Measurements from ENCODE around the gene FBXO3.
"Not testable (repeated sequence)": the region's sequence is repeated elsewhere in the genome, so short reads cannot be mapped to it uniquely, and the experiment has no call there.

FBXO3 gene

DNA sequence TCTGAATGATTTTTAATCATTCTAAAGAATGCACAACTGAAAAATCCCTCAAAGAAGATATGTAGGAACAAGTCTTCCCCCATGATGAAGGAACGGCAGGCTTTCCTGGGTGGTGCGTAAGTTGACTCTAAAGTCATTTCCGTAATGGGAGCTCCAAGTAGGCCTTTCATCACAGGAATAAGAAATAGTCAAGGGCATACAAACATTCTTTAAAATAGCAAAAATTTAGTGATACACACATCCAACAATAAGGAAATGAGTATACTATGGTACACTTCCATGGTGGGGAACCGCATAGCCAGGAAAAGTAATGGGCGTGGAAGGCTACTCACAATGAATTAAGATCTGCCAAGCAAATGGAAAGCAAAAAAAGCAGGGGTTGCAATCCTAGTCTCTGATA, 48.8 kb downstream of the FBXO3 start:
- FAIRE-seq = no peak

DNA sequence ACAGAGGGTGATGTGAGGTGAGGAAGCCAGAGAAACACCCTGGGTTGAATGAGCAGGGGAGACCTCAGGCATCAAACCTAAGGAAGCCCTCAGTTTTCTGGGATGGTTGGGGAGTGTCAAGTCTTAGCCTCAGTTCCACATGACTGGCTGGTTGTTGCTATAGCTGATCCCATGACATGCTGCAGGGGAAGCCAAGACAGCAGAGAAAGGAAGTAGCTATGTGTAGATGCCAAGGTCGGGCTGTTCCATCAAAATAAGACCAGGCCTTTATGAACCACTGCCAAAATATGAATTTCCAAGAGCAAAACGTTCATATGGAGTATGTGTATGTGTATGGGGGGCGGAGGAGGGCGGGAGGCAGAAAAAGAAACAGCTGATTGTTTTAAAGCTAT, 49.7 kb downstream of the FBXO3 start:
- no peak for FAIRE-seq

DNA sequence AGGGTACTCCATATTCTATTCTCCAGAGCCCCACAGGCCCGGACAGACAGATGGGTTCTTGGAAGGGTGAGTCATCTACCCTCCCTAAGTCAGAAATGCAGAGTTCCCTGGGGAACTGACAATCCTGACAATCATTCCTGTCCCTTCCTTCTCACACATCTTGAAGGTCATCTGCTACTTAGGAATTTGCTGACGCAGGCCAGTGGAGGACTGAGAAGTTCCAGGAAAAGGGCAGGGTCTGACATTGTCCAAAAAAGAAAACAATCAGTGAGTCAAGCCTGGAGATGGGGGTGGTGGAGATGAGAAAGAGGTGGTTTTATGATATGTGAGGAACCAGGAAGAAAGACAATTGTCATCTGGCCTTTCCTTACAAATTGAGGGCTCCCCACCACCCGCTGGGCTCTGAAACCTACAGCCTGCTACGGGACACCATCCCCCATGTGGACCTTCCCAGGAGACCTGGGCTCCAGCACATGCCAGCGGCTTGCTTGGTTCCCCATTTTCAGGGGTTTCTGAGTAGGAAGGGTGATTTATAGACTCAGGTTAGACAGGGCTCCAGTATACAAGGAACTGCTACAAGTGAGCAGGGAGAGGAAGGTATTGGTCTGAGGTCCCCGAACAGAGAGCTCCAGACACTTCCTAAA, 51.0 kb downstream of the FBXO3 start:
- no peak for FAIRE-seq

DNA sequence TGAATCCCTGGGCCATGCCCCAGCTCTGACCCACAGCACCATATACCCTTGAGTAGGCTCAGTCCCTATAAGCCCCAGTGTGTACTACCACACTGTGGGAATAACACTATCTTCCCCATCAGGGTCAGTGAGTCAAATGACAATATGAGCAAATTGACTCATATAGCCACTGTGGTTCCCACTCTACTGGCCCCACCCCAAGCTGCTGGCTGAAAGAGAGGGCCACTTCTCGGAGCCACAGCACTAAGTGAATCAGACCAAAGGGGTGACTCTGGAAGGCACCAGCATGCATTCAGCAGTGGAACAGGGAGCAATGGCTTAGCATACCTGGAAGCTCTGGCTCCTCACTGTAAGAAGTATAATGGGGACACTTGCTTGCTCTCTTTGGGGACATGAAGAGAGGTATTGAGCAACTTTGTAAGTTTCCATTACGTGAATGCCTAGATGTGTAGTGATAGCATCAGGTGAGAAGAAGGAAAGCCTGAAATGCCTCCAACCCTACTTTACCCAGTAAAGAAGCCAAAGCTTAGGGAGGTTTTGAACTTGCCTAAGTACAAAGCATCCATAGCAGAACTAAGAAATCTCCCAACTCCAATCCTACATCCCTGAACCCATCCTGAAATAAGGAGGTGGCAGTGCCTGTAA, 51.6 kb downstream of the FBXO3 start:
- no peak for FAIRE-seq

DNA sequence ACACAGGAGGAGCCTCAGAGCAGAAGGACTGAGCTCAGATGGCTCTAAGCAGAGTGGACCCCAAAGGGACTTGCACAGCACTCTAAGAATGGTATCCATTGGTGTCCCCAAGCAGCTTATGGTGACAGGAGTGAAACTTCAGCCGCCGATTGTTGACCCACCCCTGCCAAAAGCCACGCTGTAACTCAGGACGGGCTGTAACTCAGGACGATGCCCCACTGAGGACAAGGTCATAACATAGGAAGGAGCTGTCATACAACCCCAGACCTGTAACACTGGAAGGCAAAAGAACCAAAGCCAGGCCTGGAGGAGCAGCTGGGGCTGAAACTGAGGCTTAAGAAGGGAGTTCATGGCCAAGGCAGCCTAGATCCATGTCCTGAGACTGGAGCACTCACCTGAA, 52.3 kb downstream of the FBXO3 start:
- FAIRE-seq = no peak

DNA sequence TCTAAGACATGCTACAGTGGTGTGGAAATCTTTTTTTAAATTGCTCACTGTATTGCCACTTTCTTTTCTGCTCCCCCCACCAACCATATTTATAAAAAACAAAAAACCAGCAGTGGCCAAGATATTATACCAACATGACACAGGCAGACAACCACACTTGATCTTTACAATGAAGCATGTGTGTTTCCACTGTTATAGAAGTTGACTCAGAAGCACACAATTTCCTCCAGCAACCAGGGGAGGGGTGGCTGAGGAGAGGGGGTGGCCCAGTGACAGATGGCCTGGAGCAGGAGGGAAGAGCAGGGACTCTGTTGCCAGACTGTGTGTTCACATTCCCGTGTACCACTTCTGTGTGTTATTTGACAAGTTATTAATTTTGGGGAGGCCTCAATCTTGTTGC, 52.9 kb downstream of the FBXO3 start:
- no peak for FAIRE-seq

DNA sequence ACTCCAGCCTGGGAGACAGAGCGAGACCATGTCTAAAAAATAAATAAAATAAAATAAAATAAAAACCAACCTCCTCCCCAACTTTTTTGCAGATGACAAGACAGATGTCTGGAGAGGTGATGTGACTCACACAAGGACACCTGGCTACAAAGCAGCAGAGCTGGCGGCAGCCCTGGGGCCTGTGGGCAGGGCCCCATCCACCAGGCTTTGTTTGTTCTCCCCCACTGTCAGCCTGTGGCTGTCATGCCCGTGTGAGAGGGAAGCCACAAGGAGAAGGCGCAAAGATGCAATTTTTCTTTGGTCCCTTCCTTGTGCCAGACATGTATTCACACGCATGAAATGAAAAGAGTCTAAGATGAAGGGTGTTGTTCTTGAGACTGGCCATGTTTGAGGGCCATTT, 54.7 kb downstream of the FBXO3 start:
- no peak for FAIRE-seq

DNA sequence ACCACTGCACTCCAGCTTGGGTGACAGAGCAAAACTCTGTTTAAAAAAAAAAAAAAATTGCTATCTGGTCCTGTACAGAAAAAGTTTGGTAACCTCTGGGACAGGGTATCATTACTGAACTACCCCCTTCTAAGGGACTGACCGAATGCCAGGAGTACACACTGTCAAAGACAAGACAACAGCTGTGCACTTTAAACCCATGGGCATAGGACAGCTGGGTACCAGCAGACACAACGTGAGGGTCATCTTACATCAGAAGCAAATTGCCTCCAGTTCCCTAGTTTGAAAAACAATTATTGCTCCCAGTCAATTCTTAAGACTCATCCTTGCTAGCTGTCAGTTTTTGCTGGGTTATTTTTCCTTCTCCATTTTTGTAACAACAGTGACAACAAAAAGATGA, 55.9 kb downstream of the FBXO3 start:
- no peak for FAIRE-seq

DNA sequence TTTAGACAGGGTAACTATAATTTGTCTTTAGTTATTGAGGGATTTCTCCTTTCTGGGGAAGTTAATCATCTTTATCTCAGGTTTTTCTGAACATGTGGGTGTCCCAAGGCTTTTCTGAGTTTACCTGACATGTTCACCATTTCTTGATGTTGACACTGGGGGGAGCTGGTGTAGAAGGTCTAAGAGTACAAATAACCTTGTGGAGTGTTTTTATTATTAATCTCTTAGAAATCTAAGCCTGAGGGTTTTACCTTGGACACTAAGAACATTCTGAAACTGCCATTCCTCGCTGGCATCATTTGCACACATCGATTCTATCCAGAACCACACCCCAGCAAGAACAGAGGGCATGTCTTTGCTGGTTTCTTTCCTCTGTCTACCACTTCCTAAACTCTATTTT, 58.1 kb downstream of the FBXO3 start:
- FAIRE-seq = no peak

DNA sequence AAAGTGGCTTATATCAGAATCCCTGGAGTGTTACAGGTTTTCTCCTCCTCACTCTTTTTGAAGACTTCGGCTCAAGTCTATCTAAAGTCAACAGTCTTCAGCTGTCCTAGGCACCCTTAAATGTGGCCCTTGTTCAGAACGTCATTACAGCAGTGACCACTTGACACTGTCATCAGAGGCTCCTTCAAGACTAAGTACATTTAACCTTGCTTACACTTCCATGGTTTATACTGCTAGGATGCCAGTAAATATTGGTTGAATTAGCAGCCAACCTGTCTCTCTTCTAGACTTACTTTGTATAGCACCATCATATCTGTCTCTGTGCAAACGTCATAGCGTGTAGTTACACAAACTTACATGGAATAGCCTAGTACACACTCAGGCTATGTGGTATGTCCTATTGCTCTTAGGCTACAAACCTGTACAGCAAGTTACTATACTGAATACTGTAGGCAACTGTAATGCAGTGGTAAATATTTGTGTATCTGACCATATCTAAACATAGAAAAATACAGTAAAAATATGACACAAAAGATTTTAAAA, 60.4 kb downstream of the FBXO3 start:
- no peak for FAIRE-seq

DNA sequence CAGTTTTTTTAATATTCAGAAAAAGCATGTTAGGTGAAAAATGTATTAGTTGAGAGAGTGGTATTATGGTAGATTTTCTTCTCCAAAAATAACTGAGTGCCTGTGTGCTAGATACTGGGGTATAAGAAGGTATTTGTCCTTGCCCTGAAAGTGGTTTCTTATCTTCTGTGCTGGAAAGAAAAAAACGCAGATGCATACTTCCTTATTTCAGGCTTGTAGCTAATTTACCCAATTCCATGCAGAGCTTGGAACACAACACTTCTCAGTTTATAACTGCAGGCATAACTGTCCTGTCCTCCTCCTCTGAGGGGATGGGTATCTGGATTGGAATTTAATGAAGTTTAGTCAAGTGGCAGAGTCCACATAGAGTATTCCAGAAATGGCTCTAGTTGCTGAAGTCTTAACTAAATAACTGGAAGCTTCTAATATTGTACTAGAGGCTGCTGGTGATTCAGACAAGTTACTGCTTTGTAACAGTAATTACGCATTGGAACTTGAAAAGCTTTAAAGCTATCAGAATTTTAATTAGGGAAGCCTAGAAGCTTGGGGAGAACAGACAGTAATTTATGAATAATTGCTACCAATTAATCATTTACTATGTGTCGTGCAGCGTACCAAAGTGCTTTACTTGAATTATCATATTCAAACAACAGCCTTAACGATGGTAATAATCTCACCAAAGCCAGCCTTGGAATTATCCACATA, 61.0 kb downstream of the FBXO3 start:
- peak; percentile 55 for FAIRE-seq

DNA sequence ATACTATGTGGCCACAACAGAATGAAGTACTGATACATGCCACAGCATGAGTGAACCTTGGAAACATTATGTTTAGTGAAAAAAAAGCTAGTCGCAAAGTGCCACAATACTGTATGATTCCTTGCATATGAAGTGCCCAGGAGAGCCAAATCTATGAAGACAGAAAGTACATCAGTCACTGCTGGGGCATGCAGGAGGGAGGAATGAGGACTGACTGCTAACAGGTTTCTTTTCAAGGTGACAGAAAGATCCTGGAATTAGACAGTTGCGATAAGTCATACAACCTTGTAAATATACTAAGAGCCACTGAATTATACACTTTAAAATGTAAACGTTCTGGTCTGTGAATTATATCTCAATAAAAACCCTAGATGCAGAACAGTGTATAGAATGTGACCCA, 61.9 kb downstream of the FBXO3 start:
- FAIRE-seq = no peak

DNA sequence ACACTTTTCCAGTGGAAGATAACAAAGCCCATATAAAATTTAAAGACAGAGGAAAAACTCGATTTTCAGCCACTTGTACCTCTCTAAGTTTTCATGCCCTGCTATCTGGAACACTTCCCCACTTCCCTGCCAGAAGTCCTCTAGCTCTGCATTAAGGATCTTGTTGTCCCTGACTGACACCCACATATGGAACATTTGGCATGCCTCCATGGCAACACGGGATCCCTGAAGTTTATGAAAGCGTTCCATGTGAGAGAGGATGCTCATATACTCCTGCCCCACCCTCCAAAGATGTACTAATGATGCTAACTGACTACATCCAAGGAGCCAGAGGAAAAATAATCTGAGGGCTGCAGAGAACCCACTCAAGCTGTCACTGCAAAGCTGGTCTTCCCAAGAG, 64.9 kb downstream of the FBXO3 start:
- FAIRE-seq = no peak

DNA sequence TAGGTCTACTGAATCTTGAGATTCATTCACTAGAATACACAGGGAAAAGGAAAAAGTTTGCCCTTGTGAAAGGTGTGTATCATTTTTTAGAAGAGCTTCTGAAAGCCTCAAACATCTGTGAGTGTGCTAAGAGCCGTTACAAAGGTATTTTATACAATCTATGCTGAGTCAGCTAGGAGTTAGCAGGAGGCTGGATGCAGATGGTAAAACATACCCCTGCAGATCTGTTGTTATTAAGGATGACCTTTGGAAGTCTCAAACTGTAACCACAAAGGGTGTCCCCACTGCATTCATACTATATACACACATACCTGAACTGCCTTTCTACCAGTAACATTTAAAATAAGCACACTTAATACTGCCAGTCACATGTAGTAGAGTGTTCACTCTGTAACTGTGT, 65.3 kb downstream of the FBXO3 start:
- FAIRE-seq = no peak

DNA sequence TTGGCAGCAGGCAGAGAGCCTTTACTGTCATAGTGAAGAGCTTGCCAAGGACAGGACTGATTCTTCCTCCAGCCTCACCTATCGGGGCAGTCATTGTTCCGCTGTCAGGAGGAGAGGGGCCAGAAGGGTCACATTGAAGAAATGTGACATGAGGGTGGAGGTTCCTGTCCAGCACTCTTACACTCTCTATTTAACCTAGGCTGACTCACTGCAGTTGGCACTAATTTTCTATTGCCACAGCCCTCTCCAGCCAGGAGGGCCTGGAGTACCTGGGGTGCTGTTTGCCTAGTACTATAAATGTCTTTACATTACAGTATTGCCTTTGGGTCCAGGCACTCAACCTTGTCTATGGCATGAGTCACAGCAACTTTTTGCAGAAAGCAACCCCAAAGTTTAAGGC, 66.5 kb downstream of the FBXO3 start:
- not testable (repeated sequence) for FAIRE-seq

DNA sequence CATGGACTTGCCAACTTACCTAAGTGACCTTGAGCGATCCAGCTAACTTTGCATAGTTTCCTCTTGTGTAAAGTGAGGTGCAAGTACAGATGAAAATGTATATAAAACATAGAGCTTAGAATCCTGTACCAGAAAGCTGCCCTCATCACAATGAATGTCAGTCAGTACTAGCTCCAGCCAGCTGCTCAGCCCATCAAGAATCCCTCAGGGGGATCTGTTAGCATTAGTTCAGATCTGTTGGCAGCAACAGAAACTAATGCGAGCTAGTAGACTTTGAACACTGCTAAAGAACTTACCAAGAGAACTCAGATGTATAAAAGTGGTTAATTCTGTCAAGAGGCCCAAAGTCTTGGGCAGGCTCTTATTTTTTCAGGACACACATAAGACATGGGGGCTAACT, 67.4 kb downstream of the FBXO3 start:
- FAIRE-seq = no peak

DNA sequence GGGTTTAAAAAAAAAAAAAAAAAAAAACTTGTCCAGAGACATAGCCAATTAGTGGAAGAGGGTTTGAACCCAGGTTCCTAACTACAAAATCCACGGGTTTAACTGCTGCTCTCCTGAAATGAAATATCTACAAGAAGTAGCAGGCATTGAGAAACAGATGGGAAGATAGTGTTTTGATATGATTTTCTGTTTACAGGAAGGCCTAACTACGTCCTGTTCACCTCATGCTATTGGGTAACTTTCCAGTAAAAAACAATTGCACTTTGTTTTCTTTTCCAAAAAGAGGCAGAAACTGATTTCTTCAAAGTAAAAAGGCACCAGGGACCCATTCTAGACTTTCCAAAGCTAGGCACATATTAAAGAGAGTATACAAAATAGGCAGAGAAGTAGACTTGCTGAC, 67.8 kb downstream of the FBXO3 start:
- FAIRE-seq = no peak

DNA sequence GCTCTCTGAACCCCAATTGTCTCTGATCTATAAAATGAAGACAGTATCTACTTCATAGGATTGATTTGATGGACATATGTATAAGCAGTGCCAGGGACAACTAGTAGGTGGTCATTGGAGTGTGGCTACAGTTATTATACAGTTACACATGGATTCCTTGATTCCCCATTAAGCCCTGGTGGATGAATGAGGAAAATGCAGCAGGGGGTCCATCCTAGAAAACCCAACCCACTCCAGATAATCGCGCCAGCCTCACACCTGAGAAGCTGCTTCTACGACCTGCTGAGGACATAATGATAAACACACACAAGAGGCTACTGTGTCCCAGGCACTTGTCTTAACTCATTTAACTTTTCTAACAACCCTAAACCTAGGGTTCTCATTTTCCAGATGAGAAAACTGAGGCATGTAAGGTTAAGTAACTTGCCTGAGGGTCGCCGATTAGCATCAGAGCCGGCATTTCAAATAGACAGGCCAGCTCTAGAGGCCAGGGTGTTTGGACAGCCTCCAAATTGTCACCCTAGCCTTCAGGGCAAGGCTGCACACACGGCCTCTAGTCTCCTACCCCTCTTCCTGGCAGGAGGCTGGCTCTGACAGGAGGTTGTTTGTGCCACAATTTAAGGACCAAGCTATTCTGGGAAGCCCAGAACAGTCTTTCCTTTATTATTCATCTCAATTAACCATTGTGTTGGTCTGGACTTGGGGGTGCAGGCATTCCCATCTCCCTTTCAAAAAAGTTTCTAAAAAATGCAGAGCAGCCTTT, 69.9 kb downstream of the FBXO3 start:
- no peak for FAIRE-seq

DNA sequence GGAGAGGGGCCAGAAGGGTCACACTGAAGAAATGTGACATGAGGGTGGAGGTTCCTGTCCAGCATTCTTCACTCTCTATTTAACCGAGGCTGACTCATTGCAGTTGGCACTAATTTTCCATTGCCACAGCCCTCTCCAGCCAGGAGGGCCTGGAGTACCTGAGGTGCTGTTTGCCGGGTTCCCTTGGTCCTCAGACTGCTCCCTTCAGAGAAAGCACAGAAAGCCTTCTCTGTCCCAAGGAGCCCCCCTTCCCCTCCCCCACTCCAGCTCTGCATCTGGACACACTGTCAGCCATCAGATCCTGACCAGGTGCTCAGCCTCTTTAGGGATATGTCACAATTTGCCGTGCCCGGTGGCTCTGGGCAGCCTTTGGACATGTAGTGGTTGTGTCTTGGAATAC, 70.5 kb downstream of the FBXO3 start:
- no peak for FAIRE-seq

DNA sequence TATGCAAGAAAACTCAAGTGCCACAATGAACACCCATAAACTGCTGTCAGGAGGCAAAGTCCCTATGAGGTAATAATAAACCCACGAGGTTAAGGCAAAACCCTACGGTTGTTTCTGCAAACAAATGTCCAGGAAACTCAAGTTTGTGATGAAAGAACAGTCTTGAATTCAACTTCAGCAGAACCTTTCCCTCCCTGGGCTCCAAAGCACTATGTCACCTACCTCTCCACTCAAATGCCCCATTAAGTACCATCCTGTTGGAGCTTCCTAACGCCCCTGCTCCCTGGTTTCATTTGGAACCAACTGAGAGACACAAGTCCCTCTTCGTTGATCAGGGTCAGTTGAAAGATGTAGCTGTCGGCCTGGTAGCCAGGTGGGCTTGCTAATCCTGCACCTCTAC, 71.1 kb downstream of the FBXO3 start:
- FAIRE-seq = no peak

DNA sequence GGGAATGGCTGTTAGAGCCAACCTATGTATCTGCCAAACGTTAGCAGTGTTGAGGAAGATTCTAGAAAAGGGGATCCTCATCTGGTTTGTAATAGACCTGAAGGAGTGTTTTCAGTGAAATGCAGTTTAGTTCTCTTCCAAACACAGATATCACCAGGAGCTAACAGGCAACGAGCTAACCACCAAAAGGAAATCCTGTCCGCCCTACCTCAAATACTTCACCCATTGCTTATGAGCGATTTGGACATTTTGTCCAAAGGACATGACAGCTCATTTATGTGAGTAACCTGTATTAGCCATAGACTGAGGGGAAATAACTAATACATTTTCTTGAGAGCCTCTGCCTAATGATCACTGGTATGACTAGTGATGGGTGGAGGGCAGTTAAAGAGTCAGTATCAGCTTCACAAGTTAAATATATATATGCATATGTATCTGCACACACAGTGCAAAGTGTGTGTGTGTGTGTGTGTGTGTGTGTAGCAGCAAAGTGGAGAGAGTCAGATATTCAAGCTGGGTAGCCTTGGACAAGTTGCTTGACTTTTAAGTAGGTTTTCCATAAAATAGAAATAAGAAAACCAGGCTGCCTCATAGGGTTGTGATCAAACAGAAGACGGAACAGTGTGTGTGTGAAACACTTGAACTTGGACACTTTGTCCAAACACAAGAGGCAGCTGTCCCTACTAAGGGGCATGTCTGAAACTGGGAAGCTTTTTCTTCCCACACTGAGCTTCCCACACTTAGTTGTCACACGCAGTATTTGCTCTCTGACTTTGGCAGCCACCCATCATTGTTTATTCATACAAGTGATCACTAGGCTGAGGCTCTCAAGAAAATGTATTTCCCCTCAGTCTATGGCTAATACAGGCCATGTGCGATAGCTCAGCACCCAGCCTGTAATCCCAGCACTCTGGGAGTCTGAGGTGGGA, 72.8 kb downstream of the FBXO3 start:
- no peak for FAIRE-seq

DNA sequence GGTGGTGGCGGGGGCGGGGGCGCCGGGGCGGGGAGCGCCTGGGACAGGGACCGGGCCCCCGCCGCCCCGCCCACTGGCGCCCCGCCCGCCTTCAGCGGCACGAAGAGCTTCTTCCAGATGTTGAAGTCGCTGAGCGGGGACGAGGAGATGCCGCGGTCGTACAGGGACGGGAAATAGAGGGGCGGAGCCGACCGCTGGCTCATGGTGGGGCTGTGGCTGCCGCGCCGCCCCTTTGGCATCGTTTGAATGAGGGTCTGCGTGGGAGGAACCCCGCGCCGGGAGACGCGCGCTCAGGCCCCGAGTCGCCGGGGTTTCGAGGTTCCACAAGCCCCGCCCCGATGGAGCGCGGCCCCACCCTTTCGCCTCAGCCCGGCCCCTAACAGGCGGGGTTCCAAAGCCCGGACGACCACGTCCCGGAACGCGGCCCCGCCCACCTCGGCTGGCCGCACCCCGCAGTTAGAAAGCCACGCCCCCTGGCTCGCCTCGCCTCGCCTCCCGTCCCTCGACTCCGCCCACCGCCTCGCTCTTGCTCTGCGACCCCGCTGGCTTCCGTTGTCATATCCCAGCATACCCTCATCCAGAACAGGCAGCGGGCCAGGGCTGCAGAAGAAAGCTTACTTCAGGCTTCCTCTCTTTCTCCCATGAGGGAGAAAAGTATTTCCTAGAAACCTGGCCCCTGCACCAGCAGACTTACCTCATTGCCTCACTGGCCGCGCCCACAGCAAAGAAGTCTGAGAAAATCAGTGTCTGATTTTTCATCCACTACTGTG, 73.6 kb downstream of the FBXO3 start, which contains the start of gene C11orf91:
C11orf91 (minus strand) TSS at position 325 of the 770 bp plus-strand sequence; CDS start at position 239, 86 bp downstream.
- no peak for FAIRE-seq
